Activated T-cell treated with anti-CD3 and anti-CD28 coated beads, Interleukin-2, amount 50 U/mL, for 72 hours (primary cell): ENCODE measurements around the gene CAMK2G. TPM values are rescaled to one million over a fixed set of nuclear protein-coding genes. Genes with fewer than 3 reads are reported as not detected.

Source experiments
- ATAC-seq, 2 donors: fragments of 150-1000 bp; cut with Tn5 transposase; replicated peaks in 1 of 2; 2 replicates each; pipeline ENCODE4 v1.10.0; 2021; ENCODE audit warnings: moderate library complexity in 2 of 2, mild to moderate bottlenecking in 1 of 2
- DNase-seq, 2 donors: peaks; one replicate each; pipeline ENCODE4 v3.0.0; 2021 to 2022; ENCODE audit warnings: mixed read lengths in 1 of 2
- H3K27ac Mint-ChIP-seq: one replicate; pipeline ENCODE4 v1.8.0; 2022; ENCODE audit warnings: mild to moderate bottlenecking, moderate library complexity, mixed read lengths
- H3K27me3 Mint-ChIP-seq: one replicate; pipeline ENCODE4 v1.8.0; 2022; ENCODE audit warnings: low read depth, mixed read lengths
- H3K36me3 Mint-ChIP-seq, 2 donors: one replicate each; pipeline ENCODE4 v1.8.0; 2022; ENCODE audit warnings: mixed read lengths in 2 of 2, mild to moderate bottlenecking in 1 of 2; ENCODE audit not compliant: insufficient read depth in 2 of 2
- H3K4me1 Mint-ChIP-seq: one replicate; pipeline ENCODE4 v1.8.0; 2022; ENCODE audit warnings: low read depth, mixed read lengths
- H3K4me3 Mint-ChIP-seq, 2 donors: one replicate each; pipeline ENCODE4 v1.8.0; 2022; ENCODE audit warnings: mild to moderate bottlenecking in 2 of 2, mixed read lengths in 2 of 2, moderate library complexity in 2 of 2
- H3K9me3 Mint-ChIP-seq, 2 donors: one replicate each; pipeline ENCODE4 v1.8.0; 2022; ENCODE audit warnings: mixed read lengths in 2 of 2
- total RNA-seq, 2 donors: library from RNA; stranded (reverse); gene quantifications; one replicate each; pipeline ENCODE4 v1.2.3, GENCODE V29; 2022

Gene CAMK2G
- total RNA-seq, 2 donors from 2014 or later, result 25.0 to 30.3 TPM

DNA sequence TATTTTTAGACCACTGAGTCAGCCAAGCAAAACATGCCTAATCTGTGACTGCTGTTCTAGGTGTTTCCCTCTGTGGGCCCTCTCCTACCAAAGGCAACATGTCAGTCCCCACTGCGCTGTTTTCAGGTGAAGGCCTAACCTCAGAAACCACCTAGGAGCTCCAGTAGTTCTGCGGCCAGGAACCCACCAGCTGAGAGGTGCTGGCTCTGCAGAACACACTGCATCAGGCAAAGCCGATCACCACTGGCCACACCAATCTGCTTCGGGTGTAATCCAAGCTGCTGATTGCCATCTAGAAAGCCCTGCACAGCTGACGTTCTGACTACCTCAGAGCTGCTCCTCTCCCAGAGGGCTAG is 14.9 kb downstream of the CAMK2G start:
- H3K27me3 Mint-ChIP-seq, result no peaks in the 10 kb centered on the region
- H3K27ac Mint-ChIP-seq, result no peak overlapping the region
- peaks cover 62% of the 10 kb centered on the region for H3K4me1 Mint-ChIP-seq
- no peaks in the 10 kb centered on the region for H3K9me3 Mint-ChIP-seq
- ATAC-seq (peak; percentile 67 to 78), DNase-seq (peak; percentile 53 to 68)
- peaks cover 7 to 9% of the 10 kb centered on the region in 2 donors for H3K36me3 Mint-ChIP-seq
- peak overlapping the region; percentile 24 to 53 for H3K4me3 Mint-ChIP-seq

- ATAC-seq (peak in 1 of 2 donors; percentile 2), DNase-seq (no peak)
- peaks cover 7% of the 10 kb centered on the region in 2 donors for H3K36me3 Mint-ChIP-seq
- peak overlapping the region; percentile 65 to 71 for H3K4me3 Mint-ChIP-seq
- H3K27me3 Mint-ChIP-seq, result no peaks in the 10 kb centered on the region
- H3K9me3 Mint-ChIP-seq, result no peaks in the 10 kb centered on the region
- peaks cover 60% of the 10 kb centered on the region for H3K4me1 Mint-ChIP-seq
- peak overlapping the region; percentile 6 for H3K27ac Mint-ChIP-seq
These were observed 15.5 kb downstream of the CAMK2G start for GRCh38 chr10:73858750-73859427.

- Mint-ChIP-seq H3K36me3 (peaks cover 7% of the 10 kb centered on the region in 2 donors), H3K27ac (peak overlapping the region; percentile 66), H3K4me3 (peak overlapping the region; percentile 67 to 69), H3K4me1 (peaks cover 66% of the 10 kb centered on the region), H3K27me3 (no peaks in the 10 kb centered on the region), H3K9me3 (no peaks in the 10 kb centered on the region)
- ATAC-seq (no peak), DNase-seq (no peak)
These were observed 16.2 kb downstream of the CAMK2G start for GRCh38 chr10:73858013-73858708.

- peak overlapping the region; percentile 67 to 69 for H3K4me3 Mint-ChIP-seq
- no peaks in the 10 kb centered on the region for H3K9me3 Mint-ChIP-seq
- peak; percentile 47 to 60 for DNase-seq
- peaks cover 70% of the 10 kb centered on the region for H3K4me1 Mint-ChIP-seq
- no peaks in the 10 kb centered on the region for H3K27me3 Mint-ChIP-seq
- peak overlapping the region; percentile 66 for H3K27ac Mint-ChIP-seq
- peaks cover 7% of the 10 kb centered on the region in 2 donors for H3K36me3 Mint-ChIP-seq
- peak; percentile 89 to 92 for ATAC-seq
These were observed 16.9 kb downstream of the CAMK2G start for GRCh38 chr10:73857446-73857845.

DNA sequence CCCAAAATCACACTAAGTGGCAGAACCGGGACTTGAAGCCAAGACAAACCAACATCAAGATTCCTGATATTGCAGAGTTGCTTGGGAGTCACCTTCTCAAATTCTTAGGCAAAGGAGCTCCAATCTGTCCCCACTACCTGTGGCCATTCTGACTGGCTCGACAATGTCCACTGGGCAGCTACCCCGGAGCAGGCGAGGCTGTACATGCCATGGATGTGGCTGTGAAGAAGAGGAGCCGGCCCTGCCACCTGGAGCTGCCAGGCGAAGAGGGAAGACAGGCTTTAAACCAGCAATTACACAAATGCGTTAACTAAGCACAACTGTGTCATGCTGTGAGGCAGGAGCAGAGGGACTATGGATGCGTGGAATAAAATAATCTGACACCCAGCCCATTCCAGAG is 18.1 kb downstream of the CAMK2G start:
- H3K27ac Mint-ChIP-seq, result no peak overlapping the region
- peaks cover 70% of the 10 kb centered on the region for H3K4me1 Mint-ChIP-seq

GRCh38 chr10:73855413-73855812 is 18.9 kb downstream of the CAMK2G start:
- H3K36me3 Mint-ChIP-seq, result peaks cover 2 to 13% of the 10 kb centered on the region in 2 donors
- no peak overlapping the region for H3K27ac Mint-ChIP-seq

More for the DNA sequence above, 18.1 kb downstream of the CAMK2G start:
- Mint-ChIP-seq H3K9me3 (no peaks in the 10 kb centered on the region), H3K36me3 (peaks cover 7 to 10% of the 10 kb centered on the region in 2 donors), H3K27me3 (no peaks in the 10 kb centered on the region), H3K4me3 (no peak overlapping the region)
- DNase-seq (no peak), ATAC-seq (no peak)

DNA sequence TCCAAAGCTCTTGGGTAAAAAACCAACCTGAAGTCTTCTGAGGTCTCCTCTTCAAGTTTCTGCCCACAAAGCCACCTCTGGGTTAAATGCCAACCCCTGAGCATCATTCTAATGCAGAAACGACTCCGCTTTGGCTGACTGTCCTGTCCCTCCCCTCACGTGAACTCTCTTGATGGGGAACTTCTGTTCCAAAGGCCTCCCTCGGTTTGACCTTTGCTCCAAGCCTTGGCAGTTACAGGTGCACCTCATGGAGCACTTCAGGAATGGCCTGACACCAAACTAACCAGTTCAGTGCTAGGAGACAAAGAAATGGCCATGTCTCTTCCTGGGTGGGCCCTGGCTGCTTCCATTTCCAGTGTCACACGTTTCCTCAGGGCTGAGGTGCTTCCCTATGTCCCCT is 20.0 kb downstream of the CAMK2G start:
- no peak overlapping the region for H3K4me3 Mint-ChIP-seq
- H3K4me1 Mint-ChIP-seq, result peaks cover 57% of the 10 kb centered on the region
- H3K9me3 Mint-ChIP-seq, result no peaks in the 10 kb centered on the region
- H3K36me3 Mint-ChIP-seq, result peaks cover 2 to 13% of the 10 kb centered on the region in 2 donors
- no peak overlapping the region for H3K27ac Mint-ChIP-seq
- DNase-seq (no peak), ATAC-seq (no peak)
- no peaks in the 10 kb centered on the region for H3K27me3 Mint-ChIP-seq

More at GRCh38 chr10:73855413-73855812, 18.9 kb downstream of the CAMK2G start:
- no peak overlapping the region for H3K4me3 Mint-ChIP-seq
- no peaks in the 10 kb centered on the region for H3K27me3 Mint-ChIP-seq
- ATAC-seq, result no peak
- peaks cover 65% of the 10 kb centered on the region for H3K4me1 Mint-ChIP-seq
- H3K9me3 Mint-ChIP-seq, result no peaks in the 10 kb centered on the region
- DNase-seq, result no peak

GRCh38 chr10:73853196-73853595 is 21.2 kb downstream of the CAMK2G start:
- DNase-seq, result no peak
- peaks cover 51% of the 10 kb centered on the region for H3K4me1 Mint-ChIP-seq
- ATAC-seq, result no peak
- H3K36me3 Mint-ChIP-seq, result peaks cover 0 to 8% of the 10 kb centered on the region in 2 donors
- H3K27ac Mint-ChIP-seq, result no peak overlapping the region
- no peaks in the 10 kb centered on the region for H3K9me3 Mint-ChIP-seq
- H3K4me3 Mint-ChIP-seq, result no peak overlapping the region
- no peaks in the 10 kb centered on the region for H3K27me3 Mint-ChIP-seq

- Mint-ChIP-seq H3K4me3 (no peak overlapping the region), H3K27ac (no peak overlapping the region), H3K9me3 (no peaks in the 10 kb centered on the region), H3K36me3 (peaks cover 2 to 8% of the 10 kb centered on the region in 2 donors), H3K27me3 (no peaks in the 10 kb centered on the region), H3K4me1 (peaks cover 28% of the 10 kb centered on the region)
- DNase-seq, result no peak
- ATAC-seq, result no peak
These were observed 23.4 kb downstream of the CAMK2G start for GRCh38 chr10:73850863-73851461.

DNA sequence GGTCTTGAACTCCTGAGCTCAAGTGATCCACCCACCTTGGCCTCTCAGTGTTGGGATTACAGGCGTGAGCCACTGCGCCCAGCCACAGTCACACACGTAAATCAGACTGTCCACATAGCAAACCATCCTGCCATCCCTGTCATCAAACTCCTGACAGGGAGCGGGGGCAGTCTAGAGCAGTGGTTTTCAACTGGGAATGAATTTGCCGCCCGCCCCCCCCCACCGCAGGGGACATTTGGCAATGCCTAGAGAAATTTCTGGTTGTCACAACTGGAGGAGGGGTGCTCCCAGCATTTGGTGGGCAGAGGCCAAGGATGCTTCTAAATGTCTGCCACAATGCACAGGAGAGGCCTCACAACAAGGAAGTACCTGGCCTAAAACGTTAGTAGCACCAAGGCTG is 24.1 kb downstream of the CAMK2G start:
- Mint-ChIP-seq H3K27ac (no peak overlapping the region), H3K27me3 (no peaks in the 10 kb centered on the region), H3K36me3 (peaks cover 3 to 6% of the 10 kb centered on the region in 2 donors), H3K4me3 (no peak overlapping the region), H3K9me3 (no peaks in the 10 kb centered on the region), H3K4me1 (peaks cover 22% of the 10 kb centered on the region)
- ATAC-seq (no peak), DNase-seq (no peak)

GRCh38 chr10:73848821-73849489 is 25.4 kb downstream of the CAMK2G start:
- H3K4me1 Mint-ChIP-seq, result peaks cover 18% of the 10 kb centered on the region
- DNase-seq (peak; percentile 88 to 92), ATAC-seq (peak; percentile 99 to 100)
- no peaks in the 10 kb centered on the region for H3K9me3 Mint-ChIP-seq
- H3K27ac Mint-ChIP-seq, result peak overlapping the region; percentile 39
- H3K27me3 Mint-ChIP-seq, result no peaks in the 10 kb centered on the region
- H3K36me3 Mint-ChIP-seq, result peaks cover 3 to 6% of the 10 kb centered on the region in 2 donors
- H3K4me3 Mint-ChIP-seq, result peak overlapping the region; percentile 24 to 63

DNA sequence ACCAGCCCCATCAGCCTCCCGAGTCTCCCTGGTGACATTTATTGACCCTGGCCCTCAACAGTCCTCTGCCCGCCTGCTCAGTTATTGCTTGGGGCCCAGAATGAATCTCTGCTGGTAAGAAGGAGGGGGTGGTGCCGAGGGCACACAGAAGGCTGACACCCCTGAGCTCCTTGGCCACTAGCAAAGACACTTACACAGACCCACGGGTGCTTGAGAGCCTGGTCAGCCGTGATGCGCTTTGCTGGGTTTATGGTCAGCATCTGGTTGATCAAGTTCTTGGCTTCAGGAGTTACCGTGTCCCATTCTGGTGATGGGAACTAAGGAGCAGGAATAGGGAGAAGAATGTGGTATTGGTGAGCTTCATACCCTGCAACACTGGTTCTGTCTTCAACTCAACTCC is 27.3 kb downstream of the CAMK2G start:
- Mint-ChIP-seq H3K27me3 (no peaks in the 10 kb centered on the region), H3K36me3 (peaks cover 3 to 5% of the 10 kb centered on the region in 2 donors), H3K4me3 (no peak overlapping the region), H3K9me3 (no peaks in the 10 kb centered on the region), H3K4me1 (peaks cover 8% of the 10 kb centered on the region), H3K27ac (no peak overlapping the region)
- DNase-seq (no peak), ATAC-seq (no peak)

GRCh38 chr10:73843261-73843660 is 31.1 kb downstream of the CAMK2G start:
- no peaks in the 10 kb centered on the region for H3K27me3 Mint-ChIP-seq
- no peak for ATAC-seq
- no peak overlapping the region for H3K27ac Mint-ChIP-seq
- no peak overlapping the region for H3K4me3 Mint-ChIP-seq
- H3K9me3 Mint-ChIP-seq, result no peaks in the 10 kb centered on the region
- H3K36me3 Mint-ChIP-seq, result peaks cover 3% of the 10 kb centered on the region in 2 donors
- no peaks in the 10 kb centered on the region for H3K4me1 Mint-ChIP-seq
- DNase-seq, result no peak
